K562 (cell line): ENCODE results near the gene BAIAP3. TPM values are rescaled to one million over a fixed set of nuclear protein-coding genes. Genes with fewer than 3 reads are reported as not detected.

Source experiments
- ATAC-seq: fragments of 200-7000 bp; cut with Tn5 transposase; 3 replicates; pipeline ENCODE4 v1.9.1; 2020; ENCODE audit warnings: moderate library complexity
- BruUV-seq: library from RNA; stranded (reverse); fragments of 400-500 nt; replicated peaks from 2 replicates; lab custom pipeline; 2021; lab: Mats Ljungman, UMichigan
- CTCF ChIA-PET: fragments of 300-600 bp; formaldehyde crosslinking; extraction: SDS; loops from one replicate; lab custom pipeline; 2021; ENCODE audit warnings: low intra/inter-chr PET ratio; lab: Yijun Ruan, JAX
- POLR2A ChIA-PET: fragments of 300-600, 350-650 bp; sonication (Branson Sonifier 250); formaldehyde crosslinking; extraction: SDS; loops from one replicate; lab custom pipeline; 2021; ENCODE audit warnings: antibody characterized with exemption, inconsistent platforms; lab: Yijun Ruan, JAX
- DNase-seq, 4 experiments: peaks; one replicate each; pipeline versions ENCODE4 v3.0.0 to v3.0.0-alpha.2; 2011 to 2018; ENCODE audit warnings: low spot score in 3 of 4, mixed read lengths in 3 of 4; ENCODE audit errors: extremely low read depth in 1 of 4
- FAIRE-seq: peaks from 2 replicates; lab custom pipeline; 2011; peaks lifted over from hg19 to GRCh38; lab: Jason Lieb, UNC
- H2AFZ ChIP-seq: 2 replicates; pipeline ENCODE4 v1.6.0; 2011; ENCODE audit warnings: low read depth, low read length, control low read depth, inconsistent platforms
- H3K27ac ChIP-seq: fragments of 200-600 bp; 3 replicates; pipeline ENCODE4 v1.8.0; 2011; ENCODE audit warnings: low read depth, mild to moderate bottlenecking, control low read depth, inconsistent platforms, low read length, moderate library complexity, mixed read lengths; ENCODE audit errors: extremely low read depth
- H3K27me3 ChIP-seq, 2 experiments: fragments of 300-600 bp in 1 of 2; 2 replicates in 1 of 2; 3 replicates in 1 of 2; pipeline versions ENCODE4 v1.6.0 to v1.8.0; 2011; ENCODE audit warnings: inconsistent platforms in 2 of 2, low read length in 2 of 2, mild to moderate bottlenecking in 1 of 2, mixed read lengths in 1 of 2, moderate library complexity in 1 of 2; ENCODE audit not compliant: control insufficient read depth in 2 of 2, insufficient read depth in 2 of 2
- H3K36me3 ChIP-seq: fragments of 300-600 bp; 3 replicates; pipeline ENCODE4 v1.8.0; 2011; ENCODE audit warnings: mild to moderate bottlenecking, low read length, inconsistent platforms; ENCODE audit not compliant: control insufficient read depth, insufficient read depth
- H3K4me1 ChIP-seq, 2 experiments: fragments of 200-600 bp in 1 of 2; replicated peaks in 1 of 2; 2 replicates in 1 of 2; 3 replicates in 1 of 2; pipeline versions ENCODE4 v1.5.1 to v1.8.0; 2011; ENCODE audit warnings: inconsistent platforms in 2 of 2, low read length in 2 of 2, mild to moderate bottlenecking in 1 of 2, mixed read lengths in 1 of 2, moderate library complexity in 1 of 2; ENCODE audit not compliant: control insufficient read depth in 2 of 2, insufficient read depth in 2 of 2
- H3K4me2 ChIP-seq: 2 replicates; pipeline ENCODE4 v1.6.1; 2011; ENCODE audit warnings: low read length, control low read depth, inconsistent platforms, mixed read lengths; ENCODE audit not compliant: insufficient read depth
- H3K4me3 ChIP-seq: fragments of 200-600 bp; sonication (generic), shearing (Covaris generic); 2 replicates; pipeline ENCODE4 v1.5.1; 2016; ENCODE audit warnings: control low read depth, inconsistent platforms
- H3K79me2 ChIP-seq: fragments of 200-600 bp; 3 replicates; pipeline ENCODE4 v1.8.0; 2011; ENCODE audit warnings: low read length, inconsistent platforms; ENCODE audit not compliant: control insufficient read depth, insufficient read depth
- H3K9ac ChIP-seq, 2 experiments: 2 replicates each; pipeline versions ENCODE4 v1.6.0 to v1.6.1; 2011; ENCODE audit warnings: low read depth in 2 of 2, low read length in 2 of 2, control low read depth in 1 of 2, inconsistent platforms in 1 of 2, mild to moderate bottlenecking in 1 of 2, mixed read lengths in 1 of 2; ENCODE audit not compliant: insufficient read depth in 1 of 2
- H3K9me1 ChIP-seq: one replicate; pipeline ENCODE4 v1.6.0; 2011; ENCODE audit warnings: inconsistent platforms, mild to moderate bottlenecking, low read length, moderate library complexity; ENCODE audit not compliant: control insufficient read depth, insufficient read depth
- H3K9me3 ChIP-seq: replicated peaks from 2 replicates; pipeline ENCODE4 v1.5.1; 2011; ENCODE audit warnings: low read depth, low read length, inconsistent platforms; ENCODE audit not compliant: control insufficient read depth, insufficient read depth
- H4K20me1 ChIP-seq: replicated peaks from 2 replicates; pipeline ENCODE4 v1.6.1; 2011; ENCODE audit warnings: low read length, inconsistent platforms, mixed read lengths; ENCODE audit not compliant: control insufficient read depth, insufficient read depth
- ETV5 ChIP-seq: sonication (generic); formaldehyde crosslinking; IDR thresholded peaks from 2 replicates; pipeline ENCODE4 v1.4.0; 2020; ENCODE audit warnings: low read depth, mild to moderate bottlenecking, missing genetic modification reagents
- POLR2A ChIP-seq: fragments of 450-650 bp; conservative IDR thresholded peaks from 2 replicates; pipeline ENCODE4 v1.6.1; 2016
- POLR2G ChIP-seq: fragments of 200-400 bp; formaldehyde crosslinking; IDR thresholded peaks from 2 replicates; pipeline ENCODE4 v1.6.1; 2017; ENCODE audit warnings: low read depth, mild to moderate bottlenecking, antibody characterized with exemption, low read length, moderate library complexity
- RBM22 ChIP-seq: fragments of 200-400 bp; formaldehyde crosslinking; IDR thresholded peaks from 2 replicates; pipeline ENCODE4 v1.6.1; 2018; ENCODE audit warnings: low read length, low read depth; ENCODE audit not compliant: poor library complexity, severe bottlenecking
- WGBS: fragments of 100-300 bp; shearing (Covaris generic); methylation state at CpG from one replicate; pipeline ENCODE4 v1.1.6; 2016; ENCODE audit warnings: low coverage, mixed read lengths; ENCODE audit not compliant: insufficient coverage; ENCODE audit errors: missing lambda C conversion rate; 5-methylcytosine and 5-hydroxymethylcytosine counted together
- in situ Hi-C: fragments of 300-500 bp; cut with MboI; formaldehyde crosslinking; loops from 4 replicates; pipeline ENCODE4 v1.15.0; 2018; ENCODE audit warnings: inconsistent platforms, mixed read lengths
- intact Hi-C: fragments of 100-400 bp; cut with micrococcal nuclease; formaldehyde crosslinking; loops from 2 replicates; pipeline ENCODE4 v1.14.2; 2022
- polyA plus RNA-seq, 8 experiments: library from polyadenylated mRNA; depleted of rRNA in 4 of 8; stranded (reverse) in 5 of 8; unstranded in 3 of 8; fragments of >200 nt; fragmentation: Nextera tagmentation in 2 of 8; fragmentation: Illumina TruSeq in 1 of 8; extraction: Ambion mirVana in 2 of 8; extraction: Trizol in 1 of 8; gene quantifications; 2 replicates each; pipeline versions ENCODE4 v1.2.1 to v1.2.3, GENCODE V29; 2011 to 2014; ENCODE audit warnings: inconsistent platforms in 1 of 8, missing spikeins in 1 of 8
- total RNA-seq, 7 experiments: library from RNA; depleted of rRNA in 6 of 7; stranded (reverse); fragments of >200 nt in 6 of 7; fragmentation: Illumina TruSeq in 2 of 7; extraction: Trizol in 2 of 7; gene quantifications; 2 replicates each; pipeline versions ENCODE4 v1.2.1 to v1.2.3, GENCODE V29; 2011 to 2021; ENCODE audit warnings: low replicate concordance in 1 of 7

Gene BAIAP3
- total and polyA plus RNA-seq, 9 of the 15 experiments (the other 6 are each of a cell fraction or from before 2014, with no cell fraction given) = 0.03 to 4.5 (median 0.57) TPM; not detected in 1

GRCh38 chr16:1366060-1366711 is 32.7 kb downstream of the BAIAP3 start:
- DNase-seq (no peak), ATAC-seq (no peak), FAIRE-seq (no peak)
- Histone ChIP-seq H3K79me2 (peaks cover 14% of the 10 kb centered on the region), H3K27ac (no peak overlapping the region), H3K9me1 (no peaks in the 10 kb centered on the region), H3K27me3 (no peaks in the 10 kb centered on the region), H3K9ac (peak overlapping the region in 1 of 2 experiments; percentile 9; a peak in 1 of 4 replicates), H3K4me1 (peaks cover 0 to 53% of the 10 kb centered on the region in 2 experiments; a peak in 2 of 5 replicates), H3K4me2 (no peak overlapping the region), H2AFZ (no peak overlapping the region), H4K20me1 (0 out of 2 replicates have a peak, but pooled peaks cover 12% of the 10 kb centered on the region), H3K4me3 (no peak overlapping the region), H3K9me3 (no peaks in the 10 kb centered on the region), H3K36me3 (peaks cover 73% of the 10 kb centered on the region; the same call in 2 of the 3 replicates)
- 89% methylated on average over 25 of the region's 29 CpGs for WGBS
- CTCF ChIA-PET = no interaction called here
- BruUV-seq = no TSS peak
- peak; percentile 43; the same call in 1 of the 2 replicates for TF ChIP-seq POLR2A
- peak; percentile 41 for TF ChIP-seq RBM22
- TF ChIP-seq POLR2G = peak; percentile 70
- no peak for TF ChIP-seq ETV5
- intact Hi-C loops = no loop called here
- POLR2A ChIA-PET = interaction anchor here (0.5 to 8.1 kb wide), 4 partner anchors 12 to 207 kb away, joined by 3 to 73 read pairs (median 4); no protein-coding TSS in a partner anchor
- in situ Hi-C loops = no loop called here
